ENCODE results near the gene WFIKKN2.
A peak's percentile ranks its signal among the peaks of the same experiment; 100 is the strongest.
"Not testable (repeated sequence)": the region's sequence is repeated elsewhere in the genome, so short reads cannot be mapped to it uniquely, and the experiment has no call there.

The WFIKKN2 gene, protein sequence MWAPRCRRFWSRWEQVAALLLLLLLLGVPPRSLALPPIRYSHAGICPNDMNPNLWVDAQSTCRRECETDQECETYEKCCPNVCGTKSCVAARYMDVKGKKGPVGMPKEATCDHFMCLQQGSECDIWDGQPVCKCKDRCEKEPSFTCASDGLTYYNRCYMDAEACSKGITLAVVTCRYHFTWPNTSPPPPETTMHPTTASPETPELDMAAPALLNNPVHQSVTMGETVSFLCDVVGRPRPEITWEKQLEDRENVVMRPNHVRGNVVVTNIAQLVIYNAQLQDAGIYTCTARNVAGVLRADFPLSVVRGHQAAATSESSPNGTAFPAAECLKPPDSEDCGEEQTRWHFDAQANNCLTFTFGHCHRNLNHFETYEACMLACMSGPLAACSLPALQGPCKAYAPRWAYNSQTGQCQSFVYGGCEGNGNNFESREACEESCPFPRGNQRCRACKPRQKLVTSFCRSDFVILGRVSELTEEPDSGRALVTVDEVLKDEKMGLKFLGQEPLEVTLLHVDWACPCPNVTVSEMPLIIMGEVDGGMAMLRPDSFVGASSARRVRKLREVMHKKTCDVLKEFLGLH

DNA sequence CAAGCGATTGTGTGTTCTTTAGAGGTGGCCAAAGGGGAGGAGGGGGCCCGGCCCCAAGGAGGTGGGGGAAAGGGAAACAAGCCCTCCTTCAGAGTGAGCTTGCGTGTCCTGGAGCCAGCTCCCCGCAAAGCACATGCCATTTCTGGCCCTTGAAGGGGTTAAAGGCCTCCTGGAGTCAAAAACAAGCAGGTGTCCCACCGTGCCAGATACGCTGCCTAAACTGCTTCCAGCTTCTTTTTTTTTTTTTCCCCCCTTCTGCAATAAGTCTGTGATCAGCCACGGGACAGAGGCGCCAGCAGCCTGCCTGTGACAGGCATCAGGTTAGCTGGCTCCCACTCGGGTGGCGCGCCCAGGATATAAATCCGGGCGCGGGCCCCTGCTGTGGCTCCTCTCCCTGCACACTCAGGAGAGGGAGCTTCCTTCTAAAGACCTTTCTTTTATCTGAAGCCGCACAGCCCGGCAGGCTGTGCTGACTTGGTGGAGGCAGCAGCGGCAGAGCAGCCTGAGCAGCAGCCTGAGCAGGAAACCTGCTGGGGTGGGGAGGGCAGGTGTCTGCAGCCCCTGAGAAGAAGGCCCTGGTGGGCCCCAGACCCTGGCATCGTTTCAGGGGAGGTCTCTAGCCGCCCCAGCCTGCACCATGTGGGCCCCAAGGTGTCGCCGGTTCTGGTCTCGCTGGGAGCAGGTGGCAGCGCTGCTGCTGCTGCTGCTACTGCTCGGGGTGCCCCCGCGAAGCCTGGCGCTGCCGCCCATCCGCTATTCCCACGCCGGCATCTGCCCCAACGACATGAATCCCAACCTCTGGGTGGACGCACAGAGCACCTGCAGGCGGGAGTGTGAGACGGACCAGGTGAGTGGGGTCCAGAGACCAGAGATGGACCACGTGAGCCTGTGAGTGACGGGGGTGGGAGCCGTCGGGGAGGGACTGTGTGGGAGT, at the start of gene WFIKKN2:
Gene WFIKKN2 (plus strand): TSS at position 286 of the 934 bp plus-strand sequence. CDS start 352 bp downstream, at position 638.
- no peak for DNase-seq (ENCODE audit: low read depth)

DNA sequence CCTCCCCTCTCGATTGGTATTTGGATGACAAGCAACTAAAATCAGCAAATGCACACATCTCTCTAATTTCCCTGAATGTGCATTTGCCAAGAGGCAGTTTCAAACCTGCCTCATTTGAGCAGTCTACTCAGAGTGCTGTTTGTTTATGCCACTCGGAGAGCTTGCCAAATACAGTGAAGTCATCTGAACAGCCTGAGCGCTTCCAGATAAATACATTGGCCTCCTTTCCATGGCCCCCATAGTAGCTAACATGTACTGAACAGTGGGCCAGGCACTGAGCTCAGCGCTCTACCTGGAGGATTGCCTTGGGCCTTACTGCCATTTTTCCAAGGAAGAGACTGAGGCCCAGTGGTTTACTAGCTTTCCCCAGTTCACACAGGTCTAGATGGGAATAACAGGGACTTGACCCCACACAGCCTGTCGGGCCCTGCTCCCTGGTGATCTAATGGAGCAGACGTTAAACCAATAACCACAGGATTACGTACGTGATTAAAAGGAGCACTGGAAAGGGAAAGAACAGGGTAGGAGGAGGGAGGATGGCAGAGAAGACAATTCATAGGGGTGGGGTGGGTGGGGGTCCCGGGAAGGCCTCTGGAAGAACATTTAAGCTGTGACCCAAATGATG, 49.3 kb upstream of the WFIKKN2 start:
- DNase-seq (ENCODE audit: low read depth) = peak; percentile 53

DNA sequence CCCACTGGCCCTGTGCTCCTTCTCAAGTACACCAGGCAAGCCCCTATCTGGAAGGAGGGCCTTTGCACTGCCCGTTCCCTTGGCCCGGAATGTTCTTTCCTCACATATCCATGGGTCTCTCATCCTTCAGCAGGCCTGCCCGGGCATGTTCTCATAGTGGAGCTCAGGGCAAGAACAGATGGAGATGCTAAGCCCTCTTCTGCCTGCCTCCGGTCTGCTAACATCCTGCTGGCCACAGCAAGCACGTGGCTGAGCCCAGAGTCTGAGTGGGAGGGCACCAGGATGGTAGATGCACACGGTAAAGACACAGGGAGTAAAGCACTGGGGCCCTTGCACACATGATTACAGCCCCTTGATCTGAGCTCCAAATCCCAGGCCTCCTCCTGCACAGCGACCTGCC, 48.3 kb upstream of the WFIKKN2 start:
- DNase-seq (ENCODE audit: low read depth) = no peak

DNA sequence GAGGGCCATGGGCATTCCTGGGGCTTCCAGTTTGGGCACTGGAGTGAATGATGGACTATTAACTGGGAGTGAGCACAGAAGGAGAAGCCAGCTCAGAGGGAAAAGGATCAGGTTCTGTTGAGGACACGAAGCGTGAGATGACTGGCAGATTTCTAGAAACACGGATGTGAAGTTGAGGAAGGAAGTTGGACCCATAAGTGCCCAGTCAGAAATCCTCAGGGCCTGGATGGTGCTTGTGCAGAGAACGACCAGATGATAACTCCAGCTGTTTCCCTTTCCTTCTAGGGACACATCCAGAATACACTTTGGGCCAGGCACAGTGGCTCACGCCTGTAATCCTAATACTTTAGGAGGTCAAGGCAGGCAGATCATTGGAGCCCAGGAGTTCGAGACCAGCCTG, 44.8 kb upstream of the WFIKKN2 start:
- no peak for DNase-seq (ENCODE audit: low read depth)

DNA sequence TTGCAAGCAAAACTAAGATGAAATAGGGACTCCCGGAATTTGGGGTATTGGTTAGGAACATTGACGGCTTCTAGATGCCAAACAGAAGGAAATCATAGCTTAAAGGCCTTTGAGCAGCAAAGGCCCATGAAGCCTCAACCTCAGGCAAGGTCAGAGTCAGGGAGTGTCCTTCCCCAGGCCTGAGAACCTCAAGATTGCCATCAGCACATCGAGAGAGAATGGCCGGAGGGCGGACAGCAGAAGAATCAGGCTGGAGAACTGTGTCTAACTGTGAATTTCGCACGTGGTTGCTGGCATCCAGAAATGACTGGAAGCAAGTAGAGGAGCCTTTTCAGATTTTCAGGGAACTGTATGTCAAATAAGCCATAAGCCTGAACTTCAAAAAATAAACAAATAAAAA, 43.3 kb upstream of the WFIKKN2 start:
- no peak for DNase-seq (ENCODE audit: low read depth)

DNA sequence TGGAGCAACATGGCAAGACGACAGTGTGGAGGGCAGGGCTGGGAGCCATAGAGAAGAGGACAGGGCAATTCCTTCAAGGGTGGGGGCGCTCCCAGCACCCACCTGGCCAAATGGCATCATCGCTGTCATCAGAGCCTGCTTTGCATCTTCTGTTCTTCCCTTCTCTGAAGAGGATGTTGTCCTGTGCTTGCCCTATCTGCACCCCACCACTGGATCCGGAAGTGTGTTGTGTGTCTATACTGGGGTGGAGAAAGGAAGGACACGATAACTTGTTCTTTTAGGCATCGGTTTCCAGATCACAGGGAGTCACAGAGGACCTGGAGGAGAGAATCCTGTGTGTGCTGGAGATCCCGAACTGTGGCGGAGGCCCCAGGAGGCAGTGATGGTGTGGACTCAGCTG, 42.4 kb upstream of the WFIKKN2 start:
- DNase-seq (ENCODE audit: low read depth) = no peak

DNA sequence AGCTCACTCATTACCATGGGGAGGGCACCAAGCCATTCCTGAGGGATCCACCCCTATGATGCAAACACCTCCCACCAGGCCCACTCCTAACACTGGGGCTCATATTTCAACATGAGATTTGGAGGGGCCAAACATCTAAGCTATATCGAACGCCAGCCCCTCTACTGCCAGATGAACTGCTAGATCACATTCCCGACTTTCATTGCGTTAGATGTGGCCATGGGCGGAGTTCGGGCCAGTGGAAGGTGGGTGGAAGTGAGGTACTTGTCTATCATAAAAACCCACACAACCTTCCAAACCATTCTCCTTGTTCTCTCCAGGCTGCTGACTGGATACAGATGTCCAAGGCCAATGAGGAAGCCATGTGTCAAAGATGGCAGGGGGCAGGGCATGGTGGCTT, 41.0 kb upstream of the WFIKKN2 start:
- no peak for DNase-seq (ENCODE audit: low read depth)

DNA sequence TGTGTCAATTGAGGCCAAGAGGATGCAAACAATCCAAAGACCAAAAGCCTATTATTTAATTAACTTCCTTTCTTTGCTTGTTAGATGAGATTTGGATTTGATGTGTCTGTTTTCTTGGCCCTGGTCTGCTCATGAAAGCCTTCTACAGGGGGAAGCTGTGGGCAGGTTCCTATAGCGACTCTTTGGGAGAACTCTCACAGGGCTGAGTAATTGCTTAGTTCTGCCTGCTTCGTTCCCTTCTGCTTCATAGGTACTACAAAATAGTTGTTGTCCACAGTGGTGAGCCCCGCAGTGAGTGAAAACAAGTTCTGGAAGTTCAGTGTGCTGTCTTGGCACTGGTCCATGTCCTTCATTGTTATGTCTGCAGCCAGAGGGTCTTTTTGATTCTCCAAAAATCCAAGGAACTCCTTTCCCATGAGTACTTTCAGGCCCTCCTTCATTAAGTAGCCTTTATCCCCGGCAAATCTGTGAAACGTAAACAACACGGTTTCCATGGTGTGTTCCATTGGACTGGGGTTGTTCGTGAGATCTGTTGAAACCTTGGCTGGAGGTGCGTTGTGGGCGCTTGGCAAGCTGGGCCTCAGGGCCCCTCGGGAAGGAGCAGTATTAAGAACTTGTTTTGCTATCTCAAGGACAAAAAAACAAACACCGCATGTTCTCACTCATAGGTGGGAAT, 38.1 kb upstream of the WFIKKN2 start:
- no peak for DNase-seq (ENCODE audit: low read depth)

DNA sequence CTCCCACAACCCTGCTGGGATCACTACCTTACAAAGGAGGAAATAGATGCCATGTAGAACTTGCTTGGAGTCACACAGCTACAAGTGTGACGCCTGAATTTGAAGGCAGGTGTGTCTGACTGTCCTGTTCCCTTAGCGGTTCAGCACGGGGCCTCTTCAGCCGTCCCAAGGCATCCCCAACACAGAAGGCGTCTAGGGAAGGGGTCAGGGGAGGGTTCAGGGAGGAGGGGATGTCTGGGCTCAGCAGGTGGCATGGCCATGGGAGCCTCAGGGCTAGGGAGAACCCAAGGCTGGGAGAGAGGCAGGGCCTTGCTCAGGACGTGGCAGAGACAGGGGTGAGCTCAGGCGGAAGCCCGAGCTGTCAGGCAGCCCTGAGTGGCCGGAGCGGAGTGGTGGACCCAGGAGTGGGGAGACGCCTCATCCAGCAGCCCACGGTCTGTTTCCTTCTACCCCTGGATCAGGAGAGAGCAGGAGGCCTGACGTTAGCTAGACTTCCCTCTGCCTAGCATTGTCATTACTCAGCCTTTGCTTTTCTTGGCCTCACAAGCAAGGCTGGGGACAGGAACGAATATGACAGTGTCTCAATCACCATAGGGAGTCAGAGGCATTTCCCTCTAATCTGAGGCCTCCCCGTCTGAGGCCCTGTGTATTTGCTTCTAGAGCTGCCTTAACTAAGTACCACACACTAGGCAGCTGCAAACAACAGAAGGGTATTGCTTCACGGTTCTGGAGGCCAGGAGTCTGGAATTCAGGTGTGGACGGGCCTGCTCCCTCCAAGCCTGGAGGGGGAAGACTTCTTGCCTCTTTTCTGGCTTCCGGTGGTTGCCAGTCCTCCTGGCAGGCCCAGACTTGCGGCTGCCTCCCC, 36.7 kb upstream of the WFIKKN2 start:
- no peak for DNase-seq (ENCODE audit: low read depth)

DNA sequence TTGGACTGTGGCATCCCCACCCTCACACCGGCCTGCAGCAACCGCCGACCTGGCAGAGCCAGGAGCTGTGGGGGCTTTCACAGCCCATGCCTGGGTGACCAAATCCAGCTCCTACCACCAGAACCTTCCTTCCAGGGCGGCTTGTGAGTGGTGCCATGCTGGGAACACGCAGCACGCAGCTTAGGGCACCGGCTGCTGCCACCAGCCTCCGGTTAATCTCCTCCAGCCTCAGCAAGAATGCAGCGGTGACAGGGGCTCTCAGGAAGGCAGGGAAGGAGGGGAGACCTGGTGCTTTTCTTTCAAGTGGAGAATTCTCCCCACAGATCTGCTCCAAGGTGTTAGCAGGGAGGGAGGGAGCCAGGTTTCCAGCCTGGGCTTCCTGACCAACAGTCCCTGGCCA, 35.8 kb upstream of the WFIKKN2 start:
- no peak for DNase-seq (ENCODE audit: low read depth)

DNA sequence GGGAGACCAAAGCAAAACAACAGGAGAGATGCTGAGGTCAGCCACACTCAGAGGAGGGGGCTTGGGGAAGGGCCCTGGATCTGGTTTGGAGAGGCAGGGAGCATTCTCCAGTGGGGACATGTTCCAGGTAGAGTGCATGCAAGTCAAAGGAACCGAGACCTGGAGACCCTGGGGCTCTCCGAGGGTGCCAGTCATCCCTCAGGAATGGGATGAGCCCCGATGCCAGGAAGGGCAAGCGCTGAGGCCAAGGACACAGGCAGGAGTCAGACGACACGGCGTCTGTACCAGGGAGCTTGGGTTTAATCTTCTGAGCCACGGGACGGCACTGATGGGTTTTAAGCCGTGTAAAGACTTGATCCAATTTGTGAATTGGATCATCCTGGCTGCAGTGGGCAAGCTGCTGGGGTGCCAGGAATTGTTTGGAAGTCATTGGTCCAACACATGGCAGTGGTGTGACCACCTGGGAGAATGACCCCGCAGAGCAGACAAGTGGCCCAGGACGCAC, 35.1 kb upstream of the WFIKKN2 start:
- no peak for DNase-seq (ENCODE audit: low read depth)

DNA sequence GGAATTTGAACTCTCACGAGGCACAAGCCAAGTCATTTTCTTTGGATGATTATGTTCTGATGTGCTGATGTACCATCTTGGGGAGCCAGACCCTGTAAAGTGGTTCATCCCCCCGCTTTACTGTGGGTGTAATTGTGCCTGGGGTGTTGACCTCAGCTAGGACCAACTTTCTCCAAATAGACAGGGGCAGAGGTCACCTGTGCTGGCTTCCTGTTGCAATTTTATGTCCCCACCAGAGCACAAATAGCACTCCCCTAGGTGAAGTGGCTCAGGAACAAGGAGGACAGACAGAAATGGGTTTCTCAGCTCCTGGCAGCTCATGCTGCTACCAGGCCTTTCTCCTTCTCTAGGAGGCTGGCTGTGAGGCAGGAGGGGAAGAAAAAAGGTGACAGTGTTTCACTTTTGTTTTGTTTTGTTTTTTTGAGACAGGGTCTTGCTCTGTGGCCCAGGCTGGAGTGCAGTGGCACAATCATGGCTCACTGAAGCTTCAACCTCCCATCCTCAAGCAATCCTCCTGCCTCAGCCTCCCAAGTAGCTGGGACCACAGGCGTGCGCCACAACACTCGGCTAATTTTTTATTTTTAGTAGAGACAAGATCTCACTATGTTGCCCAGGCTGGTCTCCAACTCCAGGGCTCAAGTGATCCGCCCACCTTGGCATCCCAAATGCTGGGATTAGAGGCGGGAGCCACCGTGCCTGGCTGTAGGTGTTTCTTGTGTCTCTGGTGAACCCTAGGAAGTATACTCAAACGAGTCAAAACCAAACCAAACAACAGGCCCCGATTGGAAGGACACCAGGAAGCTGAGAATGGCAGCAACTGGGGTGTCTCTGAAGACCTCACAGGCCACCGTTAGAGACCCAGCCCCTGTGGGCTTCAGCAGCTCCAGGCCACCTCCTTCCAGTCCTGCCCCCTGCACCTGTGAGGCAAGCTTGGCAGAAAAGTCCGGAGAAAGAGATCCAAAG, 32.5 kb upstream of the WFIKKN2 start:
- DNase-seq (ENCODE audit: low read depth) = no peak

DNA sequence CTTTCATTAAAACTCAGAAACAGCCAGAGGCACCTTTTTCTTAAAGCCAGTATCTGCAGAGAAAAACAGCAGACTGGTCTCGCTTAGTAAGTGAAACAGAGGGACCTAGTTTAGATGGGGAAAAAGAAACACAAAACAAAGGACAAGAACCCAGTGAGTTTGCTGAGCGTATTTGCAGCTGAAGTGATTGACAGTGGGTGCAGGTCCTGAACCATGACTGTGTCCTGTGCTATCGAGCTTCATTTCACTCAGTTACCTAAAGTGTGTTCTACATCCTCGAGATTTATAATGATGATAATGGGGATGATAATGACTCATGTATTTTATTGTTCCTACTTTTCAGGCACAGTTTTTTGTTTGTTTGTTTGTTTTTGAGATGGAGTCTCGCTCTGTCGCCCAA, 31.7 kb upstream of the WFIKKN2 start:
- no peak for DNase-seq (ENCODE audit: low read depth)

DNA sequence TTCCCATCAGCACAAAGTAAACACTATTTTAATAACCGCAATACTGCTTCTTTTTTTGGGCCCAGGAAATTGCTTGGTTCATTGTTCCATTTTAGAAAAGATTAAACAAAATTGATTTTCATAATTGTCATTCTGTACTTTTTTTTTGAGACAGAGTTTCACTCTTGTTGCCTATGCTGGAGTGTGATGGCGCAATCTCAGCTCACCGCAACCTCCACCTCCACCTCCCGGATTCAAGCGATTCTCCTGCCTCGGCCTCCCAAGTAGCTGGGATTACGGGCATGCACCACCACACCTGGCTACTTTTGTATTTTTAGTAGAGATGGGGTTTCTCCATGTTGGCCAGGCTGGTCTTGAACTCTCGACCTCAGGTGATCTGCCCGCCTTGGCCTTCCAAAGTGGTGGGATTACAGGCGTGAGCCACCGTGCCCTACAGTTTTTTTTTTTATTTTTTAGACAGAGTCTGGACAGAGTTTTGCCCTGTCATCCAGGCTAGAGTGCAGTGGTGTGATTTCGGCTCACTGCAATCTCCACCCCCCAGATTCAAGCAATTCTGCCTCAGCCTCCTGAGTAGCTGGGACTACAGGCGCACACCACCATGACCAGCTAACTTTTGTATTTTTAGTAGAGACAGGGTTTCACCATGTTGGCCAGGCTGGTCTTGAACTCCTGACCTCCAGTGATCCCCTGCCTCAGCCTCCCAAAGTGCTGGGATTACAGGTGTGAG, 30.5 kb upstream of the WFIKKN2 start:
- DNase-seq (ENCODE audit: low read depth) = not testable (repeated sequence)

DNA sequence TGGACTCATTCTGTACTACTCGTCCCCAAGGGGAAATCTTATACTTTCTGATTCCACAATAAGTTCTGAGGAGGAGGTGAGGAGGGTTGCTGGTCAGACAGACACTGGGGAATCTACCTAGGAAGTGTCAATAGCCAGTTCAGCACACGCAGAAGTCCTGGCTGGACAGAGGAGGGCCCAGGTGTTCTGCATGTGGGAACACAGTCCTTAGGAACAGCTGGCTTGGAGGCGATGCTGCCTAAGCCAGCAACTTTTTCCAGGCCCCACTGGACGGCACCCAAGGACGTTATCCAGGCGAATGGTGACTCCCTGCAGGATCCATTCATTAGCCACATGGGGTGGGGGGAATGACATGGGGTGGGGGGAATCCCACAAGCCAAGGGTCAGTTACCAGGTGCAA, 29.9 kb upstream of the WFIKKN2 start:
- DNase-seq (ENCODE audit: low read depth) = no peak

DNA sequence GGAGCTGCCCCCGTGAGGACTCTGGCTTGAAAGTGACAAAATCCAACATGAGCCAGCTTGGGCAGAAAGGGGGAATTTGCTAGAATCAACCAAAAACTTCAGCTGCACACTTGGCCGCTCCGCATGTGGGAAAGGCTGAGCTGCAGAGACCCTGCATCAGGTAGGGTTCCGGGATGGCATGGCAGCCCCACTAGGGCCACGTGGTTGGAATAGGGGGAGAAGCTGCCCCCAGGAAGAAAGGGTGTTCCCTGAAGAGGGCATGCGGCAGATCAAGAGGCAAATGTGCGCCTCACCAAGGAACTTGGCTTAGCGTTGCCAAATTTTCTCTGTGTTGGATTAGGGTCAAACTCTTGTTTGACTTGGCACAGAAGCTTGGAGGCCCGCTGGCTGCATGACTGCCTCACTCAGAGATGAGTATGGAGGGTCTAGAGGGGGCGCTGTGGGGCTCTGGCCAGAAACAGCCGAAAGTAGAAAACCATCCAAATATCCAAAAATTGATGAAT, 29.2 kb upstream of the WFIKKN2 start:
- no peak for DNase-seq (ENCODE audit: low read depth)

DNA sequence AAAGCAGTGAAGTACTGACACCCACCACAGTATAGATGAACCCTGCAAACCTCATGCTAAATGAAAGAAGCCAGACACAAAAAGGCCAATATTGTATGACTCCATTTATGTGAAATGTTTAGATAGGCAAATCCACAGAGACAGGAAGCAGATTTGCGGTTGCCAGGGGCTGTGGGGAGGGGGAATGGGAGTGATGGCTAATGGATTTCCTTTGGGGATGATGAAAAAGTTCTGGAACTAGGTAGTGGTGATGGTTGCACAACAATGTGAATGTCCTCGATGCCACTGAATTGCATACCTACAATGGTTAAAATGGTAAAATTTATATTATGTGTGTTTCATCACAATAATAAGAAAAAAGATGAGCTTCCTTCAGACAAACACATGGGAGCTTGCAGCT, 28.4 kb upstream of the WFIKKN2 start:
- peak; percentile 33 for DNase-seq (ENCODE audit: low read depth)

DNA sequence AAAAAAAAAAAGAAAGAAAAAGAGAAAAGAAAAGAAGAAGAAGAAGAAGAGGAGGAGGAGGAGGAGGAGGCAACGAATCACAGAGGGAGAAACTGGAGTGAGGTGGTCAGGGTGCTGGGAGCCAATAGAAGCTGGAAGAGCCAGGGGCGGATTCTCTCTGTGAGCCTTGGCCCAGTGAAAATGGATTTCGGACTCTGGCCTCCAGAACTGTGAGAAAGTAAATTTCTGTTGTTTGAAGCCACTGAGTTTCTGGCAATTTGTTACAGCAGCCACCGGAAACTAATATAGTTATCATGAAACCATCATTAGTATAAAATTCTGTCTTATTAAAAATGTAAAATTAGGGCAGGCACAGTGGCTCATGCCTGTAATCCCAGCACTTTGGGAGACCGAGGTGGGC, 27.7 kb upstream of the WFIKKN2 start:
- no peak for DNase-seq (ENCODE audit: low read depth)
